ENCODE data around the gene LPAR1.

GRCh38 chr9:110984890-110985437 is 53.3 kb downstream of the LPAR1 start:
- TF ChIP-seq REST (IDR thresholded peaks at IDR 0.05; ENCODE audit: insufficient replicate concordance, low read depth) (no peak), CTCF (IDR thresholded peaks at IDR 0.05; ENCODE audit: insufficient read depth, low read length) (no peak), POLR2AphosphoS5 (IDR thresholded peaks at IDR 0.05; ENCODE audit: low read depth) (no peak), GABPA (IDR thresholded peaks at IDR 0.05; ENCODE audit: low read depth) (no peak)
